Posterior cingulate gyrus (tissue), 11 donors: ENCODE results near the gene CLMP.
"Not testable (repeated sequence)": the region's sequence is repeated elsewhere in the genome, so short reads cannot be mapped to it uniquely, and the experiment has no call there.

Experiments used
- DNase-seq, 10 donors: peaks; one replicate each; pipeline versions ENCODE4 v3.0.0 to v3.0.0-alpha.2; 2020 to 2021; ENCODE audit warnings: mixed read lengths in 3 of 10
- intact Hi-C: fragments of 100-400 bp; cut with DNase I; formaldehyde crosslinking; loops from one replicate; pipeline ENCODE4 v1.15.1; 2023

Gene CLMP

GRCh38 chr11:123174196-123175183 is 20.6 kb downstream of the CLMP start:
- intact Hi-C loops: no loop called here
- no peak for DNase-seq

DNA sequence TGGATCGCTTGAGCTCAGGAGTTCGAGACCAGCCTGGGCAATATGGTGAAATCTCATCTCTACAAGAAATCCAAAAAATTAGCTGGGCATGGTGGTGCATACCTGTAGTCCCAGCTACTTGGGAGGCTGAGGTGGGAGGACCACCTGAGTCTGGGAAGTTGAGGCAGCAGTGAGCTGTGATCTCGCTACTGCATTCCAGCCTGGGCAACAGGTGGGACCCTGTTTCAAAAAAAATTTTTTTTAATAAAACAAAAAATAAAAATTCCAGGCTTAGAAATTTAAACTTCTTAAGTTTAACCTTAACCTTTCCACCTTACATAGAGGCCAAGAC is 21.2 kb downstream of the CLMP start:
- no peak for DNase-seq
- intact Hi-C loops: no loop called here

GRCh38 chr11:123173040-123173855 is 21.8 kb downstream of the CLMP start:
- intact Hi-C loops: no loop called here
- no peak for DNase-seq

DNA sequence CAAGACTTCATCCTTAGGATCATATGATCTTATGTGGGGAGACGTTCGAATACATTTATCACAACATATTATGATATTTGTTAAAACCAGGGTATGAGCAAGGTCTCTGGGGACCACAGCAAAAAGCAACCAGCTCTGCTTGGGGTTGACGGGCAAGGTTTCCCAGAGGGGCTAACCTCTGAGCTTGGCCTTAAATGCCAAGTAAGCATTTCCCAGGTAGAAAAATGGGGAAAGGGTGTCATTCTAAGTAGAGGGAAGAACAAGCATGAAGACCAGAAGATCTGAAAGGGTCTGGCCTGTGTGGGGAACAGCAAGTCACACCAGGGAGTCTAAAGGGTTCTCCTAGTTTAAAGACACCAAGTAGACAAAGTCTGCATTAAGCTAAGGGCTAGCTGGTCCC is 24.1 kb downstream of the CLMP start:
- no peak for DNase-seq
- intact Hi-C loops: no loop called here

GRCh38 chr11:123169821-123170220 is 25.2 kb downstream of the CLMP start:
- intact Hi-C loops: loop anchor here (5.0 kb wide), 1 partner anchor 77 kb away; no protein-coding TSS in a partner anchor
- DNase-seq: no peak

DNA sequence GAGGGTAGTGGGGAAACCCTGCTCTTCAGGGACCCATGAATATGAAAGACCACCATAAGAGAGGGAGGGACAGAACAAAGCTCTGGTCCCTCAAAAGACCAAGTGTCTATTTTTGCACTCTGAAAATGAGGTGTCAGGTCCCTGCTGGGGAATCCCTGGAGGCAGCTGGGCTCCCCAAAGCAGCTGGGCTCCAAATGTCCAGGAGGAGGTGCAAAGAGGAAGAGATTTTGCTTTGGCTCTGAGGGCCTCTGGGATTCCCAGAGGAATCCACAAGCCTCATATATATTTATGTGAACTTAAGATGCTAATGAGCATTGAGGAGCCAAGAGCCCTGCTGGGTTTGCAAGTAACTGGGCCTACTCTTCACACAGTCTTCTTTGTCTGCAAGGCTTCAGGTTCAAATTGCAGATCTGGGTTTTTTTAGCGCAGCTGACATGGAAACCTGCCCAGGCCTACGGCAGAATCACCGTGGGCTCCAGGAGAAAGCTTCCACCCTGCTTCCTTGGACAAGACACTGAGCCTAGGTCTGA is 26.0 kb downstream of the CLMP start:
- intact Hi-C loops: loop anchor here (5.0 kb wide), 1 partner anchor 78 kb away; no protein-coding TSS in a partner anchor
- DNase-seq: no peak

DNA sequence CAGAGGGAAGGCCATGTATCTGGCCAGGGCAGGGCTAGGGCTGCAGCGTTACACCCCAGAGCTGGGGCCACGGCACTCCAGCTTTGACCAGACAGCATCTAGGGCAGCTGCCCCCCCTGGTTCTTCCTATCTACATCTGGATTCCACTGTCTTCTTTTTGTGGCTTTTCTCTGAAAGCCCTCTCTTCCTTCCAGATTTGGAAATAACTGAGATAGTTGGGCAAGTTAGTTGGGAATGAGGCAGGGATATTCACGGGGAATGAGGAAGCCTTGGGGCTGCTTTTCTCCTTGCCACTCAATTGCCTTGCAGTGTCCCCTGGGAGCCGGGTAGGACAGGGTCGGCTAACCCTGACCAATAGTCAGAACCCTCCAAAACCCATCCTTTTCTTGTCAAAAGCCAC is 26.8 kb downstream of the CLMP start:
- intact Hi-C loops: loop anchor here (5.0 kb wide), 1 partner anchor 79 kb away; no protein-coding TSS in a partner anchor
- no peak for DNase-seq

DNA sequence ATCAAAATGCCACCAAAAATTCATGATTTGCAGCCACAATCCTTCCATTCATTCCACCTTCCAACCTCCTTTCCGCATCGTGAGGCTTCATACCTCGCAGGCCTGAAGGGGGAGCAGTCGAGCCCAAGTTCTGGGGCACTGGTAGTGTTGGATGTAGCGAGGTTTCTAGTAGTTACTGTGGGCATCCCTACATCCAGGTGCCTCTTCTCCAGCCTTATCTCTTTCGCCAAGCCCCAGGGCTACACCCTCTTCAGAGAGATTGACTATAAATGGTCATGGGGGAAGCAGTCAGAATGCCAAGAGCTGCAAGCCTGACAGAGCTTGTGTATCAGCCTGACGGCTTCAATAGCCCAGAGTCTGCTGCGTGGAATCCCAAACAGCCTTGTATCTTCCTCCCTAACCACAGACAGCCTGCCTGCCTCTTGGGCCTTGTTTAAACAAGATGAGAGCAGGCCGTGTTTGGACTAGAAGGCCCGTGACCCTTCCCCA is 28.9 kb downstream of the CLMP start:
- peak in 3 of 10 donors; percentile 33 to 51 (median 43) for DNase-seq

DNA sequence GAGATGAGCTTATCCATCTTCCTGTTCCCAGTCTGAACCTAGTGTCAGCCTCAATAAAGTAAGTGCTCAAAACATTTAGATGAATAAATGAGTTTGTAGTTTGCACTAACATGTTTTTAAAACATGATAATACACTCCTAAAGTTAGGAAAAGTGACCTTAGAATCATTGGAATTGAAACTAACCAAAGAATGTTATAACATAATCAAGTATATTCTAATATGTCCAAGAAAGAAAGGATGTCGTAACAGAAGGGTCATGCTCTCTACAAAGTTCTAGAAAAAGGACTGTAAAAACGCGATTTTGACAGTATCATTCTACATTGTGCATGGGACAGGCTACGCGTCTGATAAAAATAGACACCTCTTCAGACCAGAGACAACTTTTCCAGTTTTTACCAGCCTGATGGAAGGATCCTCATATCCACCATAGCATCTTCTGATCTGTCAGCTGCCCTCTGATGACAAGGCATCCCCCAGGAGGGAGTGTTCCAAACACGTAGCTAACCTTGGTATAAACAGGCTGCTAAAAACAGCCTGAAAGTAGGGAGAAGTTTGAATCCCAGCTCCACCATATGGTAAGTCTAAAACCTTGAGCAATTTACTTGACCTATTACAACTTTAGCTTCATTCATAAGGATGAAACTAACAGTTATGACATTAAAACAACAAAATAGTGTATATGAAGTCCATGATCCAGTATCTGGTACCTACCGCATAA is 30.2 kb downstream of the CLMP start:
- no peak for DNase-seq
- intact Hi-C loops: loop anchor here (5.0 kb wide), 1 partner anchor 82 kb away; no protein-coding TSS in a partner anchor

More for the DNA sequence above, 28.9 kb downstream of the CLMP start:
- intact Hi-C loops: loop anchor here (5.0 kb wide), 1 partner anchor 81 kb away; no protein-coding TSS in a partner anchor

- intact Hi-C loops: no loop called here
- DNase-seq: no peak
Observed at GRCh38 chr11:123163621-123164020, 31.4 kb downstream of the CLMP start.

DNA sequence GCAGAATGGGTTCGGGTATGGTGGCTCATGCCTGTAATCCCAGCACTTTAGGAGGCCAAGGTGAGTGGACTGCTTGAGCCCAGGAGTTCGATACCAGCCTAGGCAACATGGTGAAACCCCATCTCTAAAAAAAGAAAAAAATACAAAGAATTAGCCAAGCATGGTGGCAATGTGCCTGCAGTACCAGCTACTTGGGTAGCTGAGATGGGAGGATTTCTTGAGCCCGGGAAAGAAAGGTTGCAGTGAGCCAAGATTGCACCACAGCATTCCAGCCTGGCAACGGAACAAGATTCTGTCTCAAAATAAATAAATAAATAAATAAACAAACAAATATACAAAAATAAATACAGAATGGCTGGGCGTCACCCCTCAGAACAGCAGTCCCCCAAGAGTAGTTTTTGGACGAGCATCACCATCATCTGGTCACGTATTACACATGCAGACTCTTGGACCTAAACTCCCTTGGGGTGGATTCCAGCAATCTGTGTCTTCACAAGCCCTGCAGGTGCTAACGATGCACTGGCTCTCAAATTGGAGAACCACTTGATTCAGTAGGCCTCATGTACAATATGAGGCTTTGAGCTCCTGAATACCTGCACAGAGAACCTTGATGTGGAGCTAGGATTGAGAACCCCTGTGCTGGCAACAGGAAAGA is 33.5 kb downstream of the CLMP start:
- no peak for DNase-seq
- intact Hi-C loops: no loop called here

DNA sequence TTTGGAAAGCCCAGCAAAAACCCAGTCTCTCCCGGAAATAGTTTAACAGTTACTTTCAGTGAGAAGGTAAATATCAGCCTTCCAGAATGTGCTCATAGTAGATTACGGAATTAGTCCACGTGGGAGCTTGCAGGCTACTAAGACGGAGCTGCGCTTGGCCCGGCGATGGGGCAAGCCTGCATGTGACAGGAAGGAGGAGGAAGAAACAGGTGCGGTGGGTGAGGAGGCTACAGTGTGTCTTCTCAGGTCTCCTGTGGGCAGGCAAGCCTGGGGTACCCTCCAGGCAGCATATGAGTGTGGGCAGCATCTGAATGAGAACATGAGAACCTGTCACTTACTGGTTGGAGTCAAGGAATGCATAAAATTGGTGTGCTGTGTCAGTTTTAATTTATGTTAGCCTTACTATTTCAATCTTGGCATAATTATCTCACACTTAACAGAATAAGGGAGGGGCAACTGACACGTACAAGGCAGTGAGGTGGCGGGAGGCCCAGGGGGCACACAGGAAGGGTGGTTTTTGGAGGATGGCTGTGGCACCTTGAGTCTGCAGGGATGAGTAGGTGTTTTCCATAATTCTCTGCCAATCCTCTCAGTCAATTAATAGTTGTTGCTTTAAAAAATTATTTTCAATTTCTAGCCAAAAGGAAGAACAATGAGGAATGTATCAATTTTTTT is 35.7 kb downstream of the CLMP start:
- DNase-seq: no peak
- intact Hi-C loops: no loop called here

DNA sequence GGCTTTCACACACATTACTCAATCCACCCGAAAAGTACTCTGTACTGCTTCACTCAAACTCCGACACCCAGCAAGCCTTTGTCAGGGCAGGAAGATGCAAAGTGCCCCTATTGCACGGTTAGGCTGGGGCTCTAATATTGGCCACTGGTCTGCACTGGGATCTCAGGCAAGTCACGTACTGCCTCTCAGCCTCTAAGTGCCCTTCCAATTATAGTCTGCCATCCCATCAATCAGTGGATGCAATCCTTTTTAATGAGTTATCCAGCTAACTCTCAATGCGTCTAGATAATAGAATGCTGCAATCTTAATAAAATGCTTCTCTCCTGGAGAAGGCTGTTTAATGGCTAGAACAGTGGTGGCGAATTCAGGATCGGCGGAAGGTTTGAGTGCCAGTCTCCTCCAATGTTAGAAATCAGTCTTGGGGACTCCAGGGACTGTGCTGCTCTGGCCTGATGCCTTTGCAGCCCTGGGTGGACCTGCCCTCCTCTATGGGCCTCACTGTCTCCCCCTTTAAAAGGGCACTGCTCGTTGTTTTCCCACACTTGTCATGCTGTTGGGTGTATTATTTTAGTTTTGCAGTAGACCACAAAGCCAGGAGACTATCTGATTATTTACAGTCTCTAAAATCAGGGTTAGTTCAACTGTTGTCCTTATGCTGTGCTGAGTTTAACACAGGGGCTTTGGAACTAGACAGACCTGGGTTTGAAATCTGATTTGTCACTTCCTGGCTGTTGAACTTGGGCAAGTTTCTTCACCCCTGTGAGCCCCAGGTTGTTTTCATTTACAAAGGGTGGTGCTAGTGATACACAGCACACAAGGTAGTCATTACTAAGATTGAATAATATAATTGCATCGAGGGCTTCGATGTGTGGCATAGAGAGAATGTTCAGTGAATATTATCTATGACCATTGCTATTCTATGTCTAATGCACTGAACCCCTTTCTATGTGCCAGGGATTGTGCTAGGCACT is 36.7 kb downstream of the CLMP start:
- no peak for DNase-seq
- intact Hi-C loops: no loop called here

DNA sequence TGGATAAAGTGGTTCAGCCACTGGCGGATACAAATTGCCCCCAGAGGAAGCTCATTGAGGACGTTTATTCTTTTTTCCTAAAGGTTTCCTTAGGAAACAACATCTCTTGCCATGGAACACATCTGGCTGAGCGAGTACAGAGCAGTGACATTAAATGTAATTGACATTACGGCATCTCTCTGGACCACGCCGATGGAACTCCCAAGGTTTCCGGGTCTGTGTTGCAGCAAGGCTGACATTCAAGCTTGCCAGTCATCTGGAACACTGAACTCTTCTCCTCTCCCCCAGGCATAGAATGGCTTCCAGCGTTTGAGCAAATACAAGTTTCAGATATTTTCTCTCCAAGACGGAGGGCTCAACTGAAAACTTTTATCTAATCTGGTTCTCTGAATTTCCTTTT is 42.1 kb downstream of the CLMP start:
- intact Hi-C loops: no loop called here
- no peak for DNase-seq

DNA sequence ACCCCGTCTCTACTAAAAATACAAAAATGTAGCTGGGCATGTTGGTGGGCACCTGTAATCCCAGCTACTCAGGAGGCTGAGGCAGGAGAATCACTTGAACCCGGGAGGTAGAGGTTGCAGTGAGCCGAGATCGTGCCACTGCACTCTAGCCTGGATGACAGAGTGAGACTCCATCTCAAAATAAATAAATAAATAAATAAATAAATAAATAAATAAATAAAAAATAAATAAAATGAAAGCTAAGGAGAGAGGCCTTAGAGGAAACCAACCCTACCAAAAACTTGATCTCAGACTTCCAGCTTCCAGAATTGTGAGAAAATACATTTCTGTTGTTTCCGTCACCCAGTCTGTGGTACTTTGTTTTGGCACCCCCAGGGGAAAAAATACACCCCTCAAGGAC is 42.7 kb downstream of the CLMP start:
- intact Hi-C loops: not testable (repeated sequence)

DNA sequence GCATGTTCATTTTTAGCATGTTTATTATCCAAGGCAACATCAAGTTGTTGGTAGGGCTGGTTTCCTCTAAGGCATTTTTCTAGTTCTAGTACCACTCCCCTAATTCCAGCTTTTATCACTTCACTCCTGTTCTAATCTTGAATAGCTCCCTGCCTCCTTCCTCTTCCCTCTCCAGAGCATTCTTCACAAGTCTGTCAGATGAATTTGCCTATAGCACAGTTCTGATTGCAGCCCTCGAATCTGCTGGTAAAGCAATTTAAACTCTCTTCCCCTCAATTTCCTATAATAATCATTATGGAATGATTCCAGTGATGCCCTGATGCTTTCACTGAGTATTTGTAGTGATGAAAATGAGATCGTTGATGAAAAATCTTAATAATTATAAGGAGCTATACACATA is 43.3 kb downstream of the CLMP start:
- DNase-seq: no peak
- intact Hi-C loops: no loop called here

More for the DNA sequence above, 42.7 kb downstream of the CLMP start:
- not testable (repeated sequence) for DNase-seq

DNA sequence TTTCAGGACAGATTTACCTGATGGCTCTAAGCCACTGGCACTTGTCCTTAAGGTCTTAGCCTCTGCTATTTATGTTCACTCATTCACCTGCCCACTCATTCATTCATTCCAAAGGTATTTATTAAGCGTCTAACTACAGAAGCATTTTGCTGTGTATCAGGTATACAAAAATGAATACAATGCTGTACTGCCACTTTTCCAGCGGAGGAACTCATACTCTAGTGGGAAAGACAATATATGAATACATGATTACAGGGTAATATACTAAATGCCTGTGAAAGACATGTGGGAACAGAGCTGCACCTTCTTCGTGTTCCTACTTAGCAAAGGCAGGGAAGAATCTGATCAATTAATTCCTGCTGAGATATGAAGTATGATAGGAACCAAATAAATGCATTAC is 43.7 kb downstream of the CLMP start:
- DNase-seq: no peak
- intact Hi-C loops: no loop called here

GRCh38 chr11:123150882-123151281 is 44.2 kb downstream of the CLMP start:
- no peak for DNase-seq
- intact Hi-C loops: no loop called here
